ENCODE data around the gene TRIM28.
A peak's percentile ranks its signal among the peaks of the same experiment; 100 is the strongest.

TRIM28 gene

DNA sequence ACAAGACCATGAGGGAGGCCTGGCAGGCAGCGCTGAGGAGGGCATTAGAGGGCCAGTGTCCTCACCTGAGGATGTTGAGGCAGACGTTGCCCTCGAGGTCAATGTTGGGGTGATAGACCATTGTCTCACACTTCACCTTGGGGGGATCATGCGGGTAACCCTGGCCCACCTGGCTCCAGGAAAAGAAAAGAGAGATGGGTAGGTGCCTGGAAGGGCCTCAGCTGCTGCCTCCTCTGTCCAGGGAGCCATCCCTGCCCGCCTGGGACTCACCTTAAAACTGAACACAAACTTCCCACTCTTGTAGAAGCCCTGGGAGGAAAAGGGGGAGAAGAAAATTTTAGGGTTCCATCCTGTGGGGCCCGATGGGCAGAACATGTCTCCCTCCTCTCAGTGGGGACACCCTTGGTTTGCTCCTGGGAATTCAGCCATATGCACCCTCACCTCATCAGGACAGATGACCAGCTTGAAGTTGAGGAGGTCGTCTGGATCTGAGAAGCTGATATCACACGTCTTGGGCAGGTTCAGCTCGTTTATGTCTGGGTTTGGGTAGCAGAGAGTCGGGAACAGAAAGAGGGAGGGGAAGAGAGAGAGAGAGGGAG is 12.9 kb downstream of the TRIM28 start:
- TF ChIP-seq, protein P1, sequence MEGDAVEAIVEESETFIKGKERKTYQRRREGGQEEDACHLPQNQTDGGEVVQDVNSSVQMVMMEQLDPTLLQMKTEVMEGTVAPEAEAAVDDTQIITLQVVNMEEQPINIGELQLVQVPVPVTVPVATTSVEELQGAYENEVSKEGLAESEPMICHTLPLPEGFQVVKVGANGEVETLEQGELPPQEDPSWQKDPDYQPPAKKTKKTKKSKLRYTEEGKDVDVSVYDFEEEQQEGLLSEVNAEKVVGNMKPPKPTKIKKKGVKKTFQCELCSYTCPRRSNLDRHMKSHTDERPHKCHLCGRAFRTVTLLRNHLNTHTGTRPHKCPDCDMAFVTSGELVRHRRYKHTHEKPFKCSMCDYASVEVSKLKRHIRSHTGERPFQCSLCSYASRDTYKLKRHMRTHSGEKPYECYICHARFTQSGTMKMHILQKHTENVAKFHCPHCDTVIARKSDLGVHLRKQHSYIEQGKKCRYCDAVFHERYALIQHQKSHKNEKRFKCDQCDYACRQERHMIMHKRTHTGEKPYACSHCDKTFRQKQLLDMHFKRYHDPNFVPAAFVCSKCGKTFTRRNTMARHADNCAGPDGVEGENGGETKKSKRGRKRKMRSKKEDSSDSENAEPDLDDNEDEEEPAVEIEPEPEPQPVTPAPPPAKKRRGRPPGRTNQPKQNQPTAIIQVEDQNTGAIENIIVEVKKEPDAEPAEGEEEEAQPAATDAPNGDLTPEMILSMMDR (conservative IDR thresholded peaks at IDR 0.05; ENCODE audit: low read depth, low read length): no peak
- peak overlapping the region; percentile 78 for H3K4me3 ChIP-seq (ENCODE audit: low read length)
- DNase-seq (ENCODE audit: low read depth): no peak

DNA sequence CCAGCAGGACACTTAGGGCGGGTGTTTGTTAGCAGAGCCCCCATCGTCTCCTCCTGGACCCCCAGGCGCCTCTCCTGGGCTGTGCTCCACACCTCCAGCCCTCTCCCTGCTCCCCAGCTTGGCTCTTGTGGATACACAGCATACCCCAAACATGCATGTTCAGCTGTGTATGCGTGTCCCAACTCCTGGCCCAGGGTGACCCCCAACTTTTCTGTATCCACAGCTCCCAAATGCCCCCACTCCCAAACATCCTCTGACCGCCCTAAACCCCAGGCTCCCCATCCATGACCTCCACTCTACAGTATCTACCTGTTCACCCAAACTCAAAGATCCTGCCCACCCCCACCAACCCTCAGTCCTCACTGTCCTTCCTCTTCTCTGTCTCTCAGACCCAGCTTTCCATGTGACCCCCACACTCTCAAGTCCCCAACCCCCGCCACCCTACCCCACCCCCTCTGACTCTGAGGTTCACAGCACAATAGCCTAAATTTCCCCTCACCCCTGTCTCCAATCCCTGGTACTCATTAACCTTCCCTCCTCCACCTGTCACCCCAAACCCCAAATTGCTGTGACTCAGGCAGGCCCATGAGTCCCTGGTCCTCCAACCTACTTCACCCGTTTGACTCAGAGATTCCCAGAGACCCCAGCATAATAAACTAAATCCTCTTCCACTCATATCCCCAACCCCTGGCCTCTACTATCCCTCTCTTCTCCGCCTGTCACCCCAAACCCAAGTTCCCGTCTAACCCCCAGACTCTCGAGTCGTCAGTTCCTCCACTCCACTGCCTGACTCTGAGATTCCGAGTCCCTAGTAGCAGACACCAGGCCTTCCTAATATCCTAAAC is 13.6 kb downstream of the TRIM28 start:
- TF ChIP-seq, protein P1 (conservative IDR thresholded peaks at IDR 0.05; ENCODE audit: low read depth, low read length): no peak
- DNase-seq (ENCODE audit: low read depth): no peak
- H3K4me3 ChIP-seq (ENCODE audit: low read length): peak overlapping the region; percentile 78

DNA sequence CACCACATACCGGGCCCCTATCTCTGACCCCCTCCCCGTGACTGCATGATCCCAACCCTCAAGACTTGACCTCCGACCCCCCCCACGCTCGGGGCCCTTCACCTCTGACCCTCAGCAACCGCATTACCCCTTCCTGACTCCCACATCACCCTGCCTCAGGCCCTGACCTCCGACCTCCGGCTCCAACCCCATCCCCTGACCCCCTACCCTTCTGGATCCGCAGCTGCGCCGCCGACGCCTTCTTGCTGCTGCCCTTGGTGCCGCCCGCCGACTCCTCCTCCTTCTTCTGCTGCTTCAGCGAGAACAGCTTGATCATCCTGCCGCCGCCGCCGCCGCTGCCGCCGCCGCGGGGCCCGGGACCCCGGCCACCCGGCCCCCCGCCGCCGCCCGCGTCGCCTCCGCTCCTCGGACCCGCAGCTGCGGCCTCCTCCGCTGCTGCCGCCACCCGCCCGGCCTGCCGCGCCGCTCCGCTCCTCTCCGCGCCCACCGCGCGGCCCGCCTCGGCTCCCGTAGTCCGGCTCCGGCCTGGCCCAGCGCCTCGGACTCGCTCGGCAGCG is 14.3 kb downstream of the TRIM28 start, which contains the start of gene UBE2M:
Gene UBE2M (minus strand): TSS at position 546 of the 557 bp plus-strand sequence. CDS start 230 bp downstream, at position 316.
- TF ChIP-seq, protein P1 (conservative IDR thresholded peaks at IDR 0.05; ENCODE audit: low read depth, low read length): no peak
- peak within 1 kb of the TSS; percentile 78 for H3K4me3 ChIP-seq (ENCODE audit: low read length)
- DNase-seq (ENCODE audit: low read depth): no peak

DNA sequence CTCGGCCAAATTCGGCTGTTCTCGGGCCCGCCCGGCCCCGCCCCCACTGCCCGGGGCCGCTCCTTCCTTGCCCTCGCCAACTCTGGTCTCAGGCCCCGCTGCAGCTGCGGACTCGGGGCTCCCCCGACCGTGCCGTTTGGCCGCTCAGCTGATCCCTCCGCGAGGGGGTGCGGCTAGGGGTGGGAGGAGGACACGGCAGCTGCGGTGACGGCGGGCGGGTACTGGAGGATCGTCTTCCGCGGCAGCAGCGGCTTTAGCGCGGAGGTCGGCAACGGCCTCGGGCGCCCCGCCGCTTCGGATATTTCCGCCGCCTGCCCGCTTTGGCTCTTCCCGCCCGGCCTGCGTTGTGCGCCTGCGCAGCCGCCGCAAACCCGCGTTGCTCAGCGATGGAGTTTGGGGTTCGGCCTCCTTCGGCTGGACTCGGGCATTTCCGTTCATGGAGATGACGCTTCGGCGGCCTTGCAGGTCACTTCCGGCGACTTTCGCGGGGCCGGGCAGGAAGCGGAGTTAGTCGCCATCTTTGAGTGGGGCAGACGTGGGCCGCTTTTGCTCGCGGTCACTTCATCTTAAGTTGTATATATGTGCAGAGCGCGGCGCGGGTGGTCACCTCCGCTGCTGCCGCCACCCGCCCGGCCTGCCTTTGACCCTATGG is 14.9 kb downstream of the TRIM28 start:
- TF ChIP-seq, protein P1 (conservative IDR thresholded peaks at IDR 0.05; ENCODE audit: low read depth, low read length): no peak
- peak overlapping the region; percentile 67 for H3K4me3 ChIP-seq (ENCODE audit: low read length)
- DNase-seq (ENCODE audit: low read depth): peak; percentile 93

DNA sequence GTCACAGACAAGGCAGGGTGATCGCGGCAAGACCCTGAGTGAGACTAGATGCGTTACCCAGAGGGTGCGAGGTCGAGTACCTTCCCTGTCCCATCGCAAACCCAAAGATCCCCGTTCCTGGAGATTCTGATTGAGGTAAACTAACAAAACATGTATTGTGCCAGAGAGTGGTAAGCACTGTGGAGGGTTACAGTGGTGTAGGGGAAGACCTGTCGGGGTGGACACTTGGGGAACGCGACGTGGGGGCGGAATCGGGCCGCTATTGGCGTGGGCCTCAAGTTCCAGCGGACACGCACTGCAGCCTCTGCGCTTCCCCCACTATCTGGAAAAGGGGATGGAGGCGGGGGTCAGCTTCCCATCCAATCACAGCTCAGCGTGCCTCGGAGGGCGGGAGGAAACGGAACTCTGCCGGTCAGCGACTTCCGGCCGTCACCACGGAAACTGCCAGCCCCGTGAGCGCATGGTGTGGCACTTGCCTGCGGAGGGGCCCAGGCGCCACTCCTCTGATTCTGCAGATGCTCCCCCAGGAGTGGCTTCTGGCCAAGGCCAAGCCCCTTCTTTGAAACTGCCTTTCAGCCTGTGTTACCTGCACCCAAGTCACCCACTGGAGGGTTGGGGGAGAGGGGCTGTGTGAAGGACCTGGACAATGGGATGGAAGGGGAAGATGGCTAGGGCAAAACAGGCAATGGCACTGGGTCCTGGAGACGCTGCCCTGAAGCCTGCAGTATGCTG is 15.6 kb downstream of the TRIM28 start:
- TF ChIP-seq, protein P1 (conservative IDR thresholded peaks at IDR 0.05; ENCODE audit: low read depth, low read length): no peak

DNA sequence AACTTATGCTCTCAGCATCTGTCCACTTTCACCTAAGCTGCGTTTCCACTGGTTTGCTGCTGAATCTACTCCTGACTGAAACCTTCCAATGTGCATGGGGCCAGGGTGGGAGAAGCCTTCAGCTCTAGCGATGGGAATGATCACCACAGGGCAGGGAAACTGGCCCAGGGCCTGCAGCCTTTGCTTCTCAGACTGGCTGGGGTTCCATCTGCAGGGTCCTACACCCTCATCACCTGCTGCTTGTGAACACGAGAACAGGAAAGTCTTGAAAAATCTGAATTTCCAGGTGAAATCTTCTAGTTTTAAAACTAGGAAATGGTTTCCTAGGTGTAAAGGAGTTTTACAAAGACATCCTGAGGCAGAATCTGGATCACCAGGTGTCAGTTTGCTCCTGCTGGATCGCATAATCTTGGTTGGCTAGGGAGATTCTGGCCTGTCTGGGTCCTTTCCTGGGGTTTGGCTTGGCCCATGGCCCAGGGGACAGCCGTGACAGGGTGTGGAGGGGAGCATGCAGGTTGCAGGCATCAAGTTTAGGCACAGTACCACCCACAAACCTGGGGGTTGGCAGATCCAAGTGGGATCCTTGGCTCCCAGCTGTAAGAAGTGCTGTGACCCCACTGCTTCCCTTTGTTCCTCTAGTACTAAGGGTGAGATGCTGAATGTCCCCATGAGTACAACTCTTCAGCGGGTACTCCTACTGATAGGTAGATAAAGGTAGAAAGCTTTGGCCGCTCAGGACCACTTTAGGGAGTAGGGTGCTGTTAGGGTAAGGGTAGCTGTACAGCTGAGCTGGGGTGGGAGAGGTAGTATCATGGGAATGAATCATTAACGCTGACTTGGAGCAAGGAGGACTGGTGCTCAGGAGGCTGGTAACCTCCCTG is 16.4 kb downstream of the TRIM28 start:
- DNase-seq (ENCODE audit: low read depth): no peak
- H3K4me3 ChIP-seq (ENCODE audit: low read length): peak overlapping the region; percentile 61
- TF ChIP-seq, protein P1 (conservative IDR thresholded peaks at IDR 0.05; ENCODE audit: low read depth, low read length): no peak

More for the DNA sequence above, 15.6 kb downstream of the TRIM28 start:
- peak; percentile 67 for DNase-seq (ENCODE audit: low read depth)
- H3K4me3 ChIP-seq (ENCODE audit: low read length): peak overlapping the region; percentile 61

Data from retinal pigment epithelial cell (primary cell).